Measurements from ENCODE around the gene RALGAPA2. TPM values are rescaled to one million over a fixed set of nuclear protein-coding genes. Genes with fewer than 3 reads are reported as not detected.

The RALGAPA2 gene
- total and polyA plus RNA-seq, 2 of the 13 experiments (the other 11 are each of a cell fraction or from before 2014, with no cell fraction given) = 13.8 to 17.7 TPM

DNA sequence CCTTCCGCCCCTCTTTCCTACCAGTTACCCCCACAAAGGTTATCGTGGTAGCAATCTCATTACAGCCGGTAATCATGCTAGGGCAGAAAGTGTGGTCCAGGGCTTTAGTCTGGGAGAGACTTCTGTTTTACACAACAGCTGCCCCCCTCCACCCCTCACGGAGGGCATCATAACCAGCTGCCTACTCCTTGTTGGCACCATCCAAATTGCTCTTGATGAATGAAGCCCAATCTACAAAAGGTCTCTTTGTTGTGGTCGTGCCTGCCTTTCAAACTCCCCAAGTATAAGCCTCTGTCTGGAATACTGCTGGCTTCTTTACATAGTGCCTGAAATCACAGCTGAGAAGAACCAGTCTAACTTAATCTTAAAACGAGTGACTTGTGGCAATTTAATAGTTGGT, 186.7 kb downstream of the RALGAPA2 start:
- no peaks in the 10 kb centered on the region for H3K27me3 ChIP-seq (ENCODE audit: control insufficient read depth in 1 of 2, insufficient read depth in 2 of 2, low read length in 2 of 2)
- no peak overlapping the region for H3K4me2 ChIP-seq (ENCODE audit: low read depth, low read length)
- 98% methylated on average over 6 of the region's 6 CpGs for WGBS (ENCODE audit: low lambda C conversion rate)
- no peak overlapping the region for H3K4me3 ChIP-seq (replicated peaks in 1 of 3; ENCODE audit: insufficient read depth in 1 of 3, low read depth in 2 of 3, low read length in 3 of 3)
- H3K79me2 ChIP-seq (ENCODE audit: insufficient read depth, low read length) = no peaks in the 10 kb centered on the region
- H3K4me1 ChIP-seq (ENCODE audit: insufficient read depth, low read length) = no peaks in the 10 kb centered on the region
- ATAC-seq = no peak
- in situ Hi-C loops (cut with HindIII; ENCODE audit: extremely low pct_ligation_motif_present, low pct_unique_long_range_greater_than_20kb) (no loop called here), intact Hi-C loops (cut with micrococcal nuclease; ENCODE audit: unreplicated experiment) (no loop called here)
- POLR2A ChIA-PET = no interaction called here
- FAIRE-seq = no peak
- no peak overlapping the region for H3K27ac ChIP-seq (ENCODE audit: extremely low read length, insufficient read depth, low read length)
- no peaks in the 10 kb centered on the region for H3K9me3 ChIP-seq (ENCODE audit: low read length)
- peaks cover 5 to 7% of the 10 kb centered on the region in 2 experiments; a peak in 3 of 5 replicates for H3K36me3 ChIP-seq (replicated peaks in 1 of 2; ENCODE audit: control insufficient read depth in 1 of 2, insufficient read depth in 2 of 2, low read length in 2 of 2)
- no peak for DNase-seq (ENCODE audit: low spot score)
- BruUV-seq (replicated peaks) = no TSS peak
- CTCF ChIA-PET (ENCODE audit: low intra/inter-chr PET ratio, low total read pairs) = no interaction called here
- H2AFZ ChIP-seq (ENCODE audit: low read length) = no peak overlapping the region
- H3K9ac ChIP-seq (ENCODE audit: insufficient read depth, low read depth, low read length) = no peak overlapping the region
- no peaks in the 10 kb centered on the region for H4K20me1 ChIP-seq (ENCODE audit: insufficient read depth, low read length)
- TF ChIP-seq ZNF543 (CRISPR knock-in tag; IDR thresholded peaks at IDR 0.05) = no peak
- no peak for TF ChIP-seq SATB2 (CRISPR knock-in tag; IDR thresholded peaks at IDR 0.05)
- no peak for TF ChIP-seq KLF6 (CRISPR knock-in tag; IDR thresholded peaks at IDR 0.05)
- no peak for TF ChIP-seq SRSF1 (optimal IDR thresholded peaks at IDR 0.05; ENCODE audit: low read depth, low read length)
- TF ChIP-seq, protein P1, sequence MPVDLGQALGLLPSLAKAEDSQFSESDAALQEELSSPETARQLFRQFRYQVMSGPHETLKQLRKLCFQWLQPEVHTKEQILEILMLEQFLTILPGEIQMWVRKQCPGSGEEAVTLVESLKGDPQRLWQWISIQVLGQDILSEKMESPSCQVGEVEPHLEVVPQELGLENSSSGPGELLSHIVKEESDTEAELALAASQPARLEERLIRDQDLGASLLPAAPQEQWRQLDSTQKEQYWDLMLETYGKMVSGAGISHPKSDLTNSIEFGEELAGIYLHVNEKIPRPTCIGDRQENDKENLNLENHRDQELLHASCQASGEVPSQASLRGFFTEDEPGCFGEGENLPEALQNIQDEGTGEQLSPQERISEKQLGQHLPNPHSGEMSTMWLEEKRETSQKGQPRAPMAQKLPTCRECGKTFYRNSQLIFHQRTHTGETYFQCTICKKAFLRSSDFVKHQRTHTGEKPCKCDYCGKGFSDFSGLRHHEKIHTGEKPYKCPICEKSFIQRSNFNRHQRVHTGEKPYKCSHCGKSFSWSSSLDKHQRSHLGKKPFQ (CRISPR knock-in tag; IDR thresholded peaks at IDR 0.05; ENCODE audit: insufficient replicate concordance) = no peak
- TF ChIP-seq KDM1A (CRISPR knock-in tag; IDR thresholded peaks at IDR 0.05) = no peak
- TF ChIP-seq, protein P2, sequence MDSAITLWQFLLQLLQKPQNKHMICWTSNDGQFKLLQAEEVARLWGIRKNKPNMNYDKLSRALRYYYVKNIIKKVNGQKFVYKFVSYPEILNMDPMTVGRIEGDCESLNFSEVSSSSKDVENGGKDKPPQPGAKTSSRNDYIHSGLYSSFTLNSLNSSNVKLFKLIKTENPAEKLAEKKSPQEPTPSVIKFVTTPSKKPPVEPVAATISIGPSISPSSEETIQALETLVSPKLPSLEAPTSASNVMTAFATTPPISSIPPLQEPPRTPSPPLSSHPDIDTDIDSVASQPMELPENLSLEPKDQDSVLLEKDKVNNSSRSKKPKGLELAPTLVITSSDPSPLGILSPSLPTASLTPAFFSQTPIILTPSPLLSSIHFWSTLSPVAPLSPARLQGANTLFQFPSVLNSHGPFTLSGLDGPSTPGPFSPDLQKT (CRISPR knock-in tag; IDR thresholded peaks at IDR 0.05; ENCODE audit: borderline replicate concordance) = no peak
- no peak for TF ChIP-seq SOX13 (IDR thresholded peaks at IDR 0.05)
- TF ChIP-seq SOX13 (CRISPR knock-in tag; conservative IDR thresholded peaks at IDR 0.05 in 1 of 2, IDR thresholded peaks at IDR 0.05 in 1 of 2) = no peak
- no peak for TF ChIP-seq KLF12 (CRISPR knock-in tag; IDR thresholded peaks at IDR 0.05; ENCODE audit: borderline replicate concordance)
- TF ChIP-seq, protein P3, sequence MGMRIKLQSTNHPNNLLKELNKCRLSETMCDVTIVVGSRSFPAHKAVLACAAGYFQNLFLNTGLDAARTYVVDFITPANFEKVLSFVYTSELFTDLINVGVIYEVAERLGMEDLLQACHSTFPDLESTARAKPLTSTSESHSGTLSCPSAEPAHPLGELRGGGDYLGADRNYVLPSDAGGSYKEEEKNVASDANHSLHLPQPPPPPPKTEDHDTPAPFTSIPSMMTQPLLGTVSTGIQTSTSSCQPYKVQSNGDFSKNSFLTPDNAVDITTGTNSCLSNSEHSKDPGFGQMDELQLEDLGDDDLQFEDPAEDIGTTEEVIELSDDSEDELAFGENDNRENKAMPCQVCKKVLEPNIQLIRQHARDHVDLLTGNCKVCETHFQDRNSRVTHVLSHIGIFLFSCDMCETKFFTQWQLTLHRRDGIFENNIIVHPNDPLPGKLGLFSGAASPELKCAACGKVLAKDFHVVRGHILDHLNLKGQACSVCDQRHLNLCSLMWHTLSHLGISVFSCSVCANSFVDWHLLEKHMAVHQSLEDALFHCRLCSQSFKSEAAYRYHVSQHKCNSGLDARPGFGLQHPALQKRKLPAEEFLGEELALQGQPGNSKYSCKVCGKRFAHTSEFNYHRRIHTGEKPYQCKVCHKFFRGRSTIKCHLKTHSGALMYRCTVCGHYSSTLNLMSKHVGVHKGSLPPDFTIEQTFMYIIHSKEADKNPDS (CRISPR knock-in tag; IDR thresholded peaks at IDR 0.05) = no peak
- TF ChIP-seq, protein P4, sequence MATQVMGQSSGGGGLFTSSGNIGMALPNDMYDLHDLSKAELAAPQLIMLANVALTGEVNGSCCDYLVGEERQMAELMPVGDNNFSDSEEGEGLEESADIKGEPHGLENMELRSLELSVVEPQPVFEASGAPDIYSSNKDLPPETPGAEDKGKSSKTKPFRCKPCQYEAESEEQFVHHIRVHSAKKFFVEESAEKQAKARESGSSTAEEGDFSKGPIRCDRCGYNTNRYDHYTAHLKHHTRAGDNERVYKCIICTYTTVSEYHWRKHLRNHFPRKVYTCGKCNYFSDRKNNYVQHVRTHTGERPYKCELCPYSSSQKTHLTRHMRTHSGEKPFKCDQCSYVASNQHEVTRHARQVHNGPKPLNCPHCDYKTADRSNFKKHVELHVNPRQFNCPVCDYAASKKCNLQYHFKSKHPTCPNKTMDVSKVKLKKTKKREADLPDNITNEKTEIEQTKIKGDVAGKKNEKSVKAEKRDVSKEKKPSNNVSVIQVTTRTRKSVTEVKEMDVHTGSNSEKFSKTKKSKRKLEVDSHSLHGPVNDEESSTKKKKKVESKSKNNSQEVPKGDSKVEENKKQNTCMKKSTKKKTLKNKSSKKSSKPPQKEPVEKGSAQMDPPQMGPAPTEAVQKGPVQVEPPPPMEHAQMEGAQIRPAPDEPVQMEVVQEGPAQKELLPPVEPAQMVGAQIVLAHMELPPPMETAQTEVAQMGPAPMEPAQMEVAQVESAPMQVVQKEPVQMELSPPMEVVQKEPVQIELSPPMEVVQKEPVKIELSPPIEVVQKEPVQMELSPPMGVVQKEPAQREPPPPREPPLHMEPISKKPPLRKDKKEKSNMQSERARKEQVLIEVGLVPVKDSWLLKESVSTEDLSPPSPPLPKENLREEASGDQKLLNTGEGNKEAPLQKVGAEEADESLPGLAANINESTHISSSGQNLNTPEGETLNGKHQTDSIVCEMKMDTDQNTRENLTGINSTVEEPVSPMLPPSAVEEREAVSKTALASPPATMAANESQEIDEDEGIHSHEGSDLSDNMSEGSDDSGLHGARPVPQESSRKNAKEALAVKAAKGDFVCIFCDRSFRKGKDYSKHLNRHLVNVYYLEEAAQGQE (IDR thresholded peaks at IDR 0.05; ENCODE audit: borderline replicate concordance in 1 of 2, low read depth in 1 of 2, low read length in 2 of 2) = no peak
- TF ChIP-seq, protein P5, sequence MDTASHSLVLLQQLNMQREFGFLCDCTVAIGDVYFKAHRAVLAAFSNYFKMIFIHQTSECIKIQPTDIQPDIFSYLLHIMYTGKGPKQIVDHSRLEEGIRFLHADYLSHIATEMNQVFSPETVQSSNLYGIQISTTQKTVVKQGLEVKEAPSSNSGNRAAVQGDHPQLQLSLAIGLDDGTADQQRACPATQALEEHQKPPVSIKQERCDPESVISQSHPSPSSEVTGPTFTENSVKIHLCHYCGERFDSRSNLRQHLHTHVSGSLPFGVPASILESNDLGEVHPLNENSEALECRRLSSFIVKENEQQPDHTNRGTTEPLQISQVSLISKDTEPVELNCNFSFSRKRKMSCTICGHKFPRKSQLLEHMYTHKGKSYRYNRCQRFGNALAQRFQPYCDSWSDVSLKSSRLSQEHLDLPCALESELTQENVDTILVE (CRISPR knock-in tag; IDR thresholded peaks at IDR 0.05) = no peak
- no peak for TF ChIP-seq BHLHE40 (IDR thresholded peaks at IDR 0.05; ENCODE audit: low read length)

All from HepG2 (cell line).